Mesendoderm (in vitro differentiated cells): ENCODE data around the gene GALNT12.
A peak's percentile ranks its signal among the peaks of the same experiment; 100 is the strongest.

Experiments used
- DNase-seq: peaks from one replicate; pipeline ENCODE4 v3.0.0; 2013
- H2AK5ac ChIP-seq: 2 replicates; pipeline ENCODE4 v1.6.1; 2013; ENCODE audit warnings: low read length, inconsistent platforms
- H2BK120ac ChIP-seq: 2 replicates; pipeline ENCODE4 v1.6.1; 2013; ENCODE audit warnings: low read depth, mild to moderate bottlenecking, low read length, moderate library complexity, mixed read lengths
- H2BK15ac ChIP-seq: replicated peaks from 2 replicates; pipeline ENCODE4 v1.6.1; 2013; ENCODE audit warnings: low read depth, mild to moderate bottlenecking, moderate library complexity
- H2BK5ac ChIP-seq: 2 replicates; pipeline ENCODE4 v1.6.1; 2013; ENCODE audit warnings: low read length, inconsistent platforms
- H3K18ac ChIP-seq: 2 replicates; pipeline ENCODE4 v1.6.1; 2013; ENCODE audit warnings: mild to moderate bottlenecking, low read length, mixed read lengths
- H3K23ac ChIP-seq: one replicate; pipeline ENCODE4 v1.6.1; 2013; ENCODE audit warnings: low read length
- H3K27ac ChIP-seq: 2 replicates; pipeline ENCODE4 v1.5.1; 2013; ENCODE audit warnings: low read depth, mild to moderate bottlenecking, inconsistent platforms, low read length, moderate library complexity
- H3K27me3 ChIP-seq: 2 replicates; pipeline ENCODE4 v1.6.1; 2013; ENCODE audit warnings: low read length, control low read depth, mild to moderate bottlenecking, inconsistent platforms; ENCODE audit not compliant: insufficient read depth, poor library complexity
- H3K36me3 ChIP-seq: 2 replicates; pipeline ENCODE4 v1.6.1; 2013; ENCODE audit warnings: low read length, inconsistent platforms; ENCODE audit not compliant: control insufficient read depth, insufficient read depth
- H3K4ac ChIP-seq: one replicate; pipeline ENCODE4 v1.6.1; 2013; ENCODE audit warnings: low read depth, mild to moderate bottlenecking, low read length, moderate library complexity
- H3K4me1 ChIP-seq: 2 replicates; pipeline ENCODE4 v1.6.1; 2013; ENCODE audit warnings: low read depth, low read length, inconsistent platforms; ENCODE audit not compliant: control insufficient read depth
- H3K4me2 ChIP-seq: 2 replicates; pipeline ENCODE4 v1.6.1; 2013; ENCODE audit warnings: low read length
- H3K4me3 ChIP-seq: 2 replicates; pipeline ENCODE4 v1.5.1; 2013; ENCODE audit warnings: mild to moderate bottlenecking, low read length
- H3K56ac ChIP-seq: one replicate; pipeline ENCODE4 v1.6.1; 2013; ENCODE audit warnings: low read length
- H3K79me1 ChIP-seq: 2 replicates; pipeline ENCODE4 v1.6.1; 2013; ENCODE audit warnings: low read length, inconsistent platforms
- H3K79me2 ChIP-seq: 2 replicates; pipeline ENCODE4 v1.6.1; 2013; ENCODE audit warnings: mild to moderate bottlenecking, low read length; ENCODE audit not compliant: control insufficient read depth, insufficient read depth
- H3K9ac ChIP-seq: 2 replicates; pipeline ENCODE4 v1.6.1; 2013; ENCODE audit warnings: low read length, inconsistent platforms
- H4K5ac ChIP-seq: one replicate; pipeline ENCODE4 v1.6.1; 2013; ENCODE audit warnings: low read length
- H4K8ac ChIP-seq: one replicate; pipeline ENCODE4 v1.6.1; 2013; ENCODE audit warnings: low read depth, mild to moderate bottlenecking, control low read depth, low read length, moderate library complexity
- WGBS: extraction: QIAGEN DNeasy Blood & Tissue Kit; methylation state at CpG from one replicate; pipeline ENCODE4 v1.1.7; 2013; ENCODE audit warnings: low lambda C conversion rate, missing lambda C conversion rate; ENCODE audit not compliant: insufficient coverage; ENCODE audit errors: extremely low coverage; 5-methylcytosine and 5-hydroxymethylcytosine counted together

Gene GALNT12

DNA sequence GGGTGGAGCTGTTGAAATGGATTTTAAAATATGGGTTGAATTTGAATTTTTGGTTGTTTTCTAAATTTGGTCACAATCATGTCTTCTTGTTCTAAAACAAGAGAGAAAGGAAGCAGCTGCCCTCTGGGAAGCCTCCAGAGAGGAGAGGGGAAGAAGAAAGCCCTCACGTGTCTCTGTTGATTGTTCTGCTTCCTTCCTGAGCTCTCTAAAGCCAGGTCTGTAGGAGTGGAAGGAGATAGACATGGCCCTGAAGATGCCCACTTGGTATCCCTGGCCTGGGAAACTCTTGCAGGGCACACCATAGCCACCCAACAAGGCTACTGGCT lies 59.6 kb downstream of the GALNT12 start:
- Histone ChIP-seq H4K8ac (no peak overlapping the region), H3K4me2 (no peak overlapping the region), H2BK120ac (no peak overlapping the region), H3K36me3 (no peaks in the 10 kb centered on the region), H3K27me3 (no peaks in the 10 kb centered on the region), H2BK15ac (no peak overlapping the region), H3K79me1 (no peaks in the 10 kb centered on the region), H3K18ac (no peak overlapping the region), H2BK5ac (no peak overlapping the region), H3K79me2 (no peaks in the 10 kb centered on the region), H3K4ac (no peak overlapping the region), H4K5ac (no peak overlapping the region), H3K4me3 (no peak overlapping the region), H2AK5ac (no peak overlapping the region), H3K4me1 (no peaks in the 10 kb centered on the region), H3K9ac (no peak overlapping the region), H3K23ac (no peak overlapping the region), H3K56ac (no peak overlapping the region), H3K27ac (no peak overlapping the region)
- WGBS = no CpG with 5 or more reads among the region's 1 CpG
- DNase-seq = no peak

DNA sequence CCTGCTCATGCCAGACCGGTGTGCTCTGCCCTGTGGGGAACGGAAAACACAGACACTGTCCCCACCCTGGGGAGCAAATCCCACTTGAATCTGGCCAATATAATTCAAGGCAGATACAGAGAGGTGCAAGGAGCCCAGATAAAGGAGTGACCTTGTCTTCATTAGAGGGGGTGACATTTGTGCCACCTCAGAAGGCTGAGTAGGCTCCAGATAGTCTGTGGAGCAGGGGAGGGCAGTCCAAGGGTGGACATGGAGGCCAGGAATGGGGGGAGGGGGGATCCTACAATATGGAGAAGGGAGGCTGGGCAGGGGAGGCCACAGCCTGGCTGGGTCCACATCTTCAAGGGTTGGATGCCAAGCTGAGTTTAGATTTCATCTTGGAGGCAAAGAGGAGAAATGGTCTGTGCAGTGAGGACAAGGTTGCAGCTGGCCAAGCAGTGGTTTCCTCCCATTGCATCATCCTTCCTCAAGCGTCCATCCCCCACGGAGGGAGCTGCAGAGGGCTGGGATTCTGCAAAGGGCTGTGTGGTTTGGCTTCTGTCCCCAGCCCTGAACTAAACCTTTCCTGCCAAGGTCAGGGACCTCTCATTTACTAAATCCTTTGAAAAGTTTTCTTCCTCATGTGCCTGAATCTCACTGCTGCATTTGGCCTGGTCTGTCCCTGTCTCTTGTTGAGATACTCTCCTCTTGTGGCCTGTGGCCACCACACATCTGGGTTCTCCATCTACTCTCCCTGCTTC lies 60.1 kb downstream of the GALNT12 start:
- no peak overlapping the region for H2BK120ac ChIP-seq
- no peak overlapping the region for H4K8ac ChIP-seq
- H3K23ac ChIP-seq = no peak overlapping the region
- no peak overlapping the region for H3K9ac ChIP-seq
- H3K79me2 ChIP-seq = no peaks in the 10 kb centered on the region
- H4K5ac ChIP-seq = no peak overlapping the region
- no peak overlapping the region for H3K4me2 ChIP-seq
- no peaks in the 10 kb centered on the region for H3K4me1 ChIP-seq
- no peaks in the 10 kb centered on the region for H3K27me3 ChIP-seq
- DNase-seq = peak; percentile 49
- H3K36me3 ChIP-seq = no peaks in the 10 kb centered on the region
- no peak overlapping the region for H3K56ac ChIP-seq
- no peak overlapping the region for H3K4me3 ChIP-seq
- no peak overlapping the region for H2AK5ac ChIP-seq
- no peaks in the 10 kb centered on the region for H3K79me1 ChIP-seq
- no peak overlapping the region for H3K27ac ChIP-seq
- H2BK5ac ChIP-seq = no peak overlapping the region
- WGBS = no CpG with 5 or more reads among the region's 4 CpGs
- H3K18ac ChIP-seq = no peak overlapping the region
- H2BK15ac ChIP-seq = no peak overlapping the region
- H3K4ac ChIP-seq = no peak overlapping the region

DNA sequence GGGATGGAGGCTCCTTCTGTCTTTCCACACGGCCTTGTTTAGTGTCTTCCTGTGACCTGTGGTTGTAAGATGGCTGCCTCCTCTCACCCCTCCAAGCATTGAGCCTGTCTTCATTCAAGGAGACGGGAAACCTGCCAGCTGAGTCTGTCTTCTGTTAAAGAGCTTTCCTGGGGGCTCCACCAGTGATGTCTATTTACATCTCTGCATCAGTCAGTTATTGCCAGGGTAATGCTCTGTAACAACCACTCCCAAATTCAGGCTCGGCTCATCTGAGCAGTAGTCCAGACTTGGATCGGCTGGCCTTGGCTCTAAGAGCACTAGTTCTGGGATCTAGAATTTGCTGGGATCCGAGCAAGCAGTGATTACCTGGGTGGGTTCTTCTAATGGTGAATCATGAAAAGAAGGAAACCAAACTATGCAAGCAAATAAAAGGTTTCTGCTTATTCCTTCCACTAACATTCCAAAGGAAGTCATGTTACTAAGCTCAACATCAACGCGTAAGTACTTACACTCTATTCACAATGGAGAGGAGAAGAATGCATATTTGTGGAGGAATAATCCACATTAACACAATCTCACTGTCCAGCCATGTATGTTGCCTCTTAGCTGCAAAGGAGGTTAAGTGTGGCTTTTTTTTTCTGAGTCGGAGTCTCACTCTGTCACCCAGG lies 61.7 kb downstream of the GALNT12 start:
- no peak overlapping the region for H4K5ac ChIP-seq
- H3K4ac ChIP-seq = no peak overlapping the region
- H3K9ac ChIP-seq = no peak overlapping the region
- H2AK5ac ChIP-seq = no peak overlapping the region
- no peak overlapping the region for H4K8ac ChIP-seq
- no peak overlapping the region for H3K18ac ChIP-seq
- no peaks in the 10 kb centered on the region for H3K4me1 ChIP-seq
- H2BK15ac ChIP-seq = no peak overlapping the region
- no peak overlapping the region for H3K23ac ChIP-seq
- no peaks in the 10 kb centered on the region for H3K27me3 ChIP-seq
- DNase-seq = no peak
- H3K4me3 ChIP-seq = no peak overlapping the region
- no CpG with 5 or more reads among the region's 8 CpGs for WGBS
- H3K56ac ChIP-seq = no peak overlapping the region
- H3K79me1 ChIP-seq = no peaks in the 10 kb centered on the region
- no peak overlapping the region for H3K4me2 ChIP-seq
- no peak overlapping the region for H2BK120ac ChIP-seq
- no peaks in the 10 kb centered on the region for H3K36me3 ChIP-seq
- H3K27ac ChIP-seq = no peak overlapping the region
- H2BK5ac ChIP-seq = no peak overlapping the region
- no peaks in the 10 kb centered on the region for H3K79me2 ChIP-seq

DNA sequence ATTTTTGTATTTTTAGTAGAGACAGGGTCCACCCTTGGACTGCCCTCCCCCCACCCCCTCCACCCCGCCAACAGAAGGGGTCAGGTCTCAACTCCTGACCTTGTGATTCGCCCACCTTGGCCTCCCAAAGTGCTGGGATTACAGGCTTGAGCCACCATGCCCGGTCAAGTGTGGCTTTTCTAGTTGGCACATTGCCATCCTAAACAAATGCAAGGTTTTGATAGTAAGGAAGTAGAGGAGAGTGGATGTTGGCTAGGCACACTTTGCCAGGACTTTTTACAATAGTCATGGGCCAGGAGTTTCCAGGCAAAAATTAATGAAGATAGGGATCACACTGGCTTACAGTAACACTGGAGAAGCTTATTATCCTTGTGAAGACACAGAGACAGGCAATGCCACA lies 62.4 kb downstream of the GALNT12 start:
- no CpG with 5 or more reads among the region's 3 CpGs for WGBS
- H2BK15ac ChIP-seq = no peak overlapping the region
- H3K4me2 ChIP-seq = no peak overlapping the region
- no peaks in the 10 kb centered on the region for H3K79me1 ChIP-seq
- no peaks in the 10 kb centered on the region for H3K4me1 ChIP-seq
- no peaks in the 10 kb centered on the region for H3K79me2 ChIP-seq
- no peaks in the 10 kb centered on the region for H3K27me3 ChIP-seq
- no peaks in the 10 kb centered on the region for H3K36me3 ChIP-seq
- H3K4ac ChIP-seq = no peak overlapping the region
- DNase-seq = no peak
- no peak overlapping the region for H2BK5ac ChIP-seq
- no peak overlapping the region for H3K56ac ChIP-seq
- H3K9ac ChIP-seq = no peak overlapping the region
- no peak overlapping the region for H3K18ac ChIP-seq
- no peak overlapping the region for H3K4me3 ChIP-seq
- no peak overlapping the region for H4K5ac ChIP-seq
- no peak overlapping the region for H2BK120ac ChIP-seq
- H4K8ac ChIP-seq = no peak overlapping the region
- H3K27ac ChIP-seq = no peak overlapping the region
- H2AK5ac ChIP-seq = no peak overlapping the region
- H3K23ac ChIP-seq = no peak overlapping the region

DNA sequence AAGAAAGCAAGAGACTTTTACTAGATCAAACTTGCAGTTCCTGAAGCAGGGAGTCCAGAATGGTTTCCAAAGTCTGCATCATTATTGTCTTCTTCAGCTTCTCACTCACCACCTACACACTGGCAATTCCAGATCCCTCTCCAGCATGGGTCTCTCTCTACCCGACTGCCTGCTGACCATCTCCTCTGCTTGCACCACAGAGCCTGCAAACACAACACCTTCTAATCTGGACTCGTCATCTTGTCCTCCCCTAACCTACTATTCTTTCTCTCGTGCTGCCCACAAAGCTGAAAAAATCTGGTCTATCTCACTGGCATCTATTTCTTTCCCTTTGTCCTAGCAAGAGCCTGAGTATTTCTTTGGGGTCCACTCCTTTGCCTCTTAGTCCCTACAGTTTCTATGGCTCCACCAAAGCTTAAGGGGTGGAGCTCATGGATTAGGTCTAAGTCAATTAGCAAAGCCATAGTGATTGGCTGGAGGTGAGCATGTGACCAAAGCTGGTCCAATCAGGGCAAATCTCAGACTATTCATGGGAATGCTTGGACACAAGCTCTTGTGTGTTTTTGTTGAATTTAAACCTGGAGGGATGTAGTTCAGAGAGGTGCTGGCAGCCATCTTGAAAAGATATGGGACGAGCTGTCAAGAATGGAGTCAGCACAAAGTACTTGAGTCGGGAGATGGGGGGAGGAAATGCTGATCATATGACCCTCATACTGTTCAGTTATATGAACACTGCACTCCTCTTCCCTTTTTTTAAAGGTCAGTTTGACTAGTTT lies 63.5 kb downstream of the GALNT12 start:
- H3K36me3 ChIP-seq = no peaks in the 10 kb centered on the region
- no peak overlapping the region for H3K56ac ChIP-seq
- H3K4ac ChIP-seq = no peak overlapping the region
- H2BK120ac ChIP-seq = no peak overlapping the region
- H3K79me2 ChIP-seq = no peaks in the 10 kb centered on the region
- no peaks in the 10 kb centered on the region for H3K4me1 ChIP-seq
- H2AK5ac ChIP-seq = no peak overlapping the region
- H3K27me3 ChIP-seq = no peaks in the 10 kb centered on the region
- no peak overlapping the region for H3K4me2 ChIP-seq
- H4K5ac ChIP-seq = no peak overlapping the region
- H3K27ac ChIP-seq = no peak overlapping the region
- H3K23ac ChIP-seq = no peak overlapping the region
- H3K18ac ChIP-seq = no peak overlapping the region
- H2BK15ac ChIP-seq = no peak overlapping the region
- no peak overlapping the region for H4K8ac ChIP-seq
- no peak for DNase-seq
- WGBS = no CpG with 5 or more reads among the region's 5 CpGs
- H3K9ac ChIP-seq = no peak overlapping the region
- no peak overlapping the region for H3K4me3 ChIP-seq
- H2BK5ac ChIP-seq = no peak overlapping the region
- no peaks in the 10 kb centered on the region for H3K79me1 ChIP-seq
